K562 (cell line): ENCODE measurements around the gene GLUL. TPM values are rescaled to one million over a fixed set of nuclear protein-coding genes. Genes with fewer than 3 reads are reported as not detected.

Source experiments
- ATAC-seq: fragments of 200-7000 bp; cut with Tn5 transposase; 3 replicates; pipeline ENCODE4 v1.9.1; 2020; ENCODE audit warnings: moderate library complexity
- BruUV-seq: library from RNA; stranded (reverse); fragments of 400-500 nt; replicated peaks from 2 replicates; lab custom pipeline; 2021; lab: Mats Ljungman, UMichigan
- CTCF ChIA-PET: fragments of 300-600 bp; formaldehyde crosslinking; extraction: SDS; loops from one replicate; lab custom pipeline; 2021; ENCODE audit warnings: low intra/inter-chr PET ratio; lab: Yijun Ruan, JAX
- POLR2A ChIA-PET: fragments of 300-600, 350-650 bp; sonication (Branson Sonifier 250); formaldehyde crosslinking; extraction: SDS; loops from one replicate; lab custom pipeline; 2021; ENCODE audit warnings: antibody characterized with exemption, inconsistent platforms; lab: Yijun Ruan, JAX
- DNase-seq, 4 experiments: peaks; one replicate each; pipeline versions ENCODE4 v3.0.0 to v3.0.0-alpha.2; 2011 to 2018; ENCODE audit warnings: low spot score in 3 of 4, mixed read lengths in 3 of 4; ENCODE audit errors: extremely low read depth in 1 of 4
- FAIRE-seq: peaks from 2 replicates; lab custom pipeline; 2011; peaks lifted over from hg19 to GRCh38; lab: Jason Lieb, UNC
- H2AFZ ChIP-seq: 2 replicates; pipeline ENCODE4 v1.6.0; 2011; ENCODE audit warnings: low read depth, low read length, control low read depth, inconsistent platforms
- H3K27ac ChIP-seq: fragments of 200-600 bp; 3 replicates; pipeline ENCODE4 v1.8.0; 2011; ENCODE audit warnings: low read depth, mild to moderate bottlenecking, control low read depth, inconsistent platforms, low read length, moderate library complexity, mixed read lengths; ENCODE audit errors: extremely low read depth
- H3K27me3 ChIP-seq, 2 experiments: fragments of 300-600 bp in 1 of 2; 2 replicates in 1 of 2; 3 replicates in 1 of 2; pipeline versions ENCODE4 v1.6.0 to v1.8.0; 2011; ENCODE audit warnings: inconsistent platforms in 2 of 2, low read length in 2 of 2, mild to moderate bottlenecking in 1 of 2, mixed read lengths in 1 of 2, moderate library complexity in 1 of 2; ENCODE audit not compliant: control insufficient read depth in 2 of 2, insufficient read depth in 2 of 2
- H3K36me3 ChIP-seq: fragments of 300-600 bp; 3 replicates; pipeline ENCODE4 v1.8.0; 2011; ENCODE audit warnings: mild to moderate bottlenecking, low read length, inconsistent platforms; ENCODE audit not compliant: control insufficient read depth, insufficient read depth
- H3K4me1 ChIP-seq, 2 experiments: fragments of 200-600 bp in 1 of 2; replicated peaks in 1 of 2; 2 replicates in 1 of 2; 3 replicates in 1 of 2; pipeline versions ENCODE4 v1.5.1 to v1.8.0; 2011; ENCODE audit warnings: inconsistent platforms in 2 of 2, low read length in 2 of 2, mild to moderate bottlenecking in 1 of 2, mixed read lengths in 1 of 2, moderate library complexity in 1 of 2; ENCODE audit not compliant: control insufficient read depth in 2 of 2, insufficient read depth in 2 of 2
- H3K4me2 ChIP-seq: 2 replicates; pipeline ENCODE4 v1.6.1; 2011; ENCODE audit warnings: low read length, control low read depth, inconsistent platforms, mixed read lengths; ENCODE audit not compliant: insufficient read depth
- H3K4me3 ChIP-seq: fragments of 200-600 bp; sonication (generic), shearing (Covaris generic); 2 replicates; pipeline ENCODE4 v1.5.1; 2016; ENCODE audit warnings: control low read depth, inconsistent platforms
- H3K79me2 ChIP-seq: fragments of 200-600 bp; 3 replicates; pipeline ENCODE4 v1.8.0; 2011; ENCODE audit warnings: low read length, inconsistent platforms; ENCODE audit not compliant: control insufficient read depth, insufficient read depth
- H3K9ac ChIP-seq, 2 experiments: 2 replicates each; pipeline versions ENCODE4 v1.6.0 to v1.6.1; 2011; ENCODE audit warnings: low read depth in 2 of 2, low read length in 2 of 2, control low read depth in 1 of 2, inconsistent platforms in 1 of 2, mild to moderate bottlenecking in 1 of 2, mixed read lengths in 1 of 2; ENCODE audit not compliant: insufficient read depth in 1 of 2
- H3K9me1 ChIP-seq: one replicate; pipeline ENCODE4 v1.6.0; 2011; ENCODE audit warnings: inconsistent platforms, mild to moderate bottlenecking, low read length, moderate library complexity; ENCODE audit not compliant: control insufficient read depth, insufficient read depth
- H3K9me3 ChIP-seq: replicated peaks from 2 replicates; pipeline ENCODE4 v1.5.1; 2011; ENCODE audit warnings: low read depth, low read length, inconsistent platforms; ENCODE audit not compliant: control insufficient read depth, insufficient read depth
- H4K20me1 ChIP-seq: replicated peaks from 2 replicates; pipeline ENCODE4 v1.6.1; 2011; ENCODE audit warnings: low read length, inconsistent platforms, mixed read lengths; ENCODE audit not compliant: control insufficient read depth, insufficient read depth
- ARID3A ChIP-seq: IDR thresholded peaks from 2 replicates; pipeline ENCODE4 v1.6.1; 2012; ENCODE audit warnings: low read depth, low read length, improper control_type of control experiment, borderline replicate concordance
- GATAD2A ChIP-seq: fragments of 450-650 bp; IDR thresholded peaks from 2 replicates; pipeline ENCODE4 v1.6.1; 2017
- GTF2E2 ChIP-seq: fragments of 200-800 bp; sonication (Bioruptor generic); IDR thresholded peaks from 2 replicates; pipeline ENCODE4 v1.6.1; 2016; ENCODE audit warnings: missing genetic modification characterization, missing compliant biosample characterization
- HDAC3 ChIP-seq: fragments of 450-650 bp; IDR thresholded peaks from 2 replicates; pipeline ENCODE4 v1.6.1; 2018; ENCODE audit warnings: borderline replicate concordance, mild to moderate bottlenecking, moderate library complexity; ENCODE audit not compliant: partially characterized antibody
- ILK ChIP-seq: fragments of 450-650 bp; IDR thresholded peaks from 2 replicates; pipeline ENCODE4 v1.6.1; 2016; ENCODE audit warnings: missing genetic modification characterization, low read depth, mild to moderate bottlenecking, missing compliant biosample characterization, moderate library complexity, borderline replicate concordance
- KAT7 ChIP-seq: sonication (generic); formaldehyde crosslinking; IDR thresholded peaks from 2 replicates; pipeline ENCODE4 v1.8.0; 2022; ENCODE audit warnings: missing genetic modification reagents, mild to moderate bottlenecking, borderline replicate concordance
- MAFF ChIP-seq: IDR thresholded peaks from 2 replicates; pipeline ENCODE4 v1.6.1; 2012; ENCODE audit warnings: low read length, improper control_type of control experiment
- MCM7 ChIP-seq, 2 experiments: fragments of 450-650 bp; IDR thresholded peaks; 2 replicates each; pipeline ENCODE4 v1.6.1; 2016 to 2018
- NONO ChIP-seq, 2 experiments: fragments of 200-400 bp in 1 of 2; fragments of 450-650 bp in 1 of 2; formaldehyde crosslinking in 1 of 2; IDR thresholded peaks; 2 replicates each; pipeline ENCODE4 v1.6.1; 2017; ENCODE audit warnings: low read depth in 2 of 2, mild to moderate bottlenecking in 2 of 2, moderate library complexity in 2 of 2, low read length in 1 of 2
- PHF20 ChIP-seq: fragments of 450-650 bp; IDR thresholded peaks from 2 replicates; pipeline ENCODE4 v1.6.1; 2018; ENCODE audit not compliant: partially characterized antibody
- POLR2AphosphoS2 ChIP-seq: IDR thresholded peaks from 2 replicates; pipeline ENCODE4 v1.6.1; 2012; ENCODE audit warnings: low read length, improper control_type of control experiment
- POLR2AphosphoS5 ChIP-seq: IDR thresholded peaks from 2 replicates; pipeline ENCODE4 v1.6.1; 2011; ENCODE audit warnings: mild to moderate bottlenecking, low read depth, low read length, moderate library complexity; ENCODE audit not compliant: control insufficient read depth, insufficient read depth
- POLR2H ChIP-seq: IDR thresholded peaks from 2 replicates; pipeline ENCODE4 v1.6.1; 2016; ENCODE audit warnings: missing genetic modification characterization, low read depth, mild to moderate bottlenecking, control low read depth, missing compliant biosample characterization, moderate library complexity
- RBFOX2 ChIP-seq: fragments of 200-400 bp; formaldehyde crosslinking; IDR thresholded peaks from 2 replicates; pipeline ENCODE4 v1.6.1; 2017; ENCODE audit warnings: low read depth, mild to moderate bottlenecking, low read length, moderate library complexity
- TBL1XR1 ChIP-seq, 2 experiments: IDR thresholded peaks; 2 replicates each; pipeline ENCODE4 v1.6.1; 2012; ENCODE audit warnings: improper control_type of control experiment in 2 of 2, low read length in 2 of 2, mild to moderate bottlenecking in 1 of 2
- XRCC3 ChIP-seq: fragments of 450-650 bp; IDR thresholded peaks from 2 replicates; pipeline ENCODE4 v1.6.1; 2017; ENCODE audit warnings: mild to moderate bottlenecking, moderate library complexity
- ZBED1 ChIP-seq: IDR thresholded peaks from 2 replicates; pipeline ENCODE4 v1.6.1; 2014
- ZNF431 ChIP-seq: sonication (generic); formaldehyde crosslinking; IDR thresholded peaks from 2 replicates; pipeline ENCODE4 v1.8.0; 2022; ENCODE audit warnings: mild to moderate bottlenecking, missing genetic modification reagents
- ZNF740 ChIP-seq, 3 experiments: fragments of 200-800 bp in 1 of 3; sonication (Bioruptor generic) in 1 of 3; sonication (generic) in 1 of 3; formaldehyde crosslinking in 1 of 3; IDR thresholded peaks; 2 replicates each; pipeline versions ENCODE4 v1.6.1 to v1.8.0; 2016 to 2022; ENCODE audit warnings: mild to moderate bottlenecking in 2 of 3, missing compliant biosample characterization in 2 of 3, missing genetic modification characterization in 2 of 3, missing genetic modification reagents in 1 of 3
- WGBS: fragments of 100-300 bp; shearing (Covaris generic); methylation state at CpG from one replicate; pipeline ENCODE4 v1.1.6; 2016; ENCODE audit warnings: low coverage, mixed read lengths; ENCODE audit not compliant: insufficient coverage; ENCODE audit errors: missing lambda C conversion rate; 5-methylcytosine and 5-hydroxymethylcytosine counted together
- in situ Hi-C: fragments of 300-500 bp; cut with MboI; formaldehyde crosslinking; loops from 4 replicates; pipeline ENCODE4 v1.15.0; 2018; ENCODE audit warnings: inconsistent platforms, mixed read lengths
- intact Hi-C: fragments of 100-400 bp; cut with micrococcal nuclease; formaldehyde crosslinking; loops from 2 replicates; pipeline ENCODE4 v1.14.2; 2022
- polyA plus RNA-seq, 8 experiments: library from polyadenylated mRNA; depleted of rRNA in 4 of 8; stranded (reverse) in 5 of 8; unstranded in 3 of 8; fragments of >200 nt; fragmentation: Nextera tagmentation in 2 of 8; fragmentation: Illumina TruSeq in 1 of 8; extraction: Ambion mirVana in 2 of 8; extraction: Trizol in 1 of 8; gene quantifications; 2 replicates each; pipeline versions ENCODE4 v1.2.1 to v1.2.3, GENCODE V29; 2011 to 2014; ENCODE audit warnings: inconsistent platforms in 1 of 8, missing spikeins in 1 of 8
- total RNA-seq, 7 experiments: library from RNA; depleted of rRNA in 6 of 7; stranded (reverse); fragments of >200 nt in 6 of 7; fragmentation: Illumina TruSeq in 2 of 7; extraction: Trizol in 2 of 7; gene quantifications; 2 replicates each; pipeline versions ENCODE4 v1.2.1 to v1.2.3, GENCODE V29; 2011 to 2021; ENCODE audit warnings: low replicate concordance in 1 of 7

The GLUL gene
- total and polyA plus RNA-seq, 9 of the 15 experiments (the other 6 are each of a cell fraction or from before 2014, with no cell fraction given) = 1,088 to 4,222 (median 1,338) TPM

- intact Hi-C loops = no loop called here
- TF ChIP-seq NONO (IDR thresholded peaks at IDR 0.05; ENCODE audit: low read depth in 2 of 2, low read length in 1 of 2) = no peak
- TF ChIP-seq GTF2E2 = no peak
- 0 out of 2 replicates have a peak, but pooled peaks have one; percentile 20 for TF ChIP-seq ZNF740 (CRISPR knock-in tag; IDR thresholded peaks at IDR 0.05)
- TF ChIP-seq ZNF740 (tag; IDR thresholded peaks at IDR 0.05) = no peak
- no peak for TF ChIP-seq ZNF431 (CRISPR knock-in tag)
- TF ChIP-seq ZBED1 = peak; percentile 80; the same call in 1 of the 2 replicates
- TF ChIP-seq MCM7 (IDR thresholded peaks at IDR 0.05) = no peak
- TF ChIP-seq HDAC3 = no peak
- 0 out of 2 replicates have a peak, but pooled peaks have one; percentile 10 for TF ChIP-seq POLR2AphosphoS5
- peak; percentile 39; the same call in 1 of the 2 replicates for TF ChIP-seq POLR2AphosphoS2
- TF ChIP-seq TBL1XR1 (IDR thresholded peaks at IDR 0.05; ENCODE audit: low read length in 2 of 2) = peak in 1 of 2 experiments; percentile 30; a peak in 1 of 4 replicates
- no peak for TF ChIP-seq GATAD2A
- TF ChIP-seq ARID3A = no peak
- 0 out of 2 replicates have a peak, but pooled peaks have one; percentile 39 for TF ChIP-seq RBFOX2
- 0 out of 2 replicates have a peak, but pooled peaks have one; percentile 27 for TF ChIP-seq KAT7 (CRISPR knock-in tag)
- TF ChIP-seq ILK (tag) = no peak
- TF ChIP-seq PHF20 = no peak
- TF ChIP-seq POLR2H (tag) = no peak
- no peak for TF ChIP-seq MAFF
- TF ChIP-seq XRCC3 = no peak
These were observed 5.4 kb downstream of the GLUL start for GRCh38 chr1:182385885-182386853.

More at GRCh38 chr1:182385885-182386853, 5.4 kb downstream of the GLUL start:
- Histone ChIP-seq H3K4me1 (peaks cover 23 to 45% of the 10 kb centered on the region in 2 experiments; a peak in 4 of 5 replicates), H3K4me2 (peak overlapping the region; percentile 54; the same call in 1 of the 2 replicates), H3K27ac (peak overlapping the region; percentile 41; the same call in 2 of the 3 replicates), H3K27me3 (no peaks in the 10 kb centered on the region), H3K79me2 (peaks cover 67% of the 10 kb centered on the region), H2AFZ (no peak overlapping the region), H3K9me1 (peaks cover 27% of the 10 kb centered on the region), H3K9ac (no peak overlapping the region), H4K20me1 (peaks cover 43% of the 10 kb centered on the region), H3K4me3 (no peak overlapping the region), H3K9me3 (no peaks in the 10 kb centered on the region), H3K36me3 (peaks cover 96% of the 10 kb centered on the region)
- FAIRE-seq = no peak
- WGBS = 88% methylated on average over 8 of the region's 8 CpGs
- in situ Hi-C loops = no loop called here
- no peak for ATAC-seq
- DNase-seq = peak in 1 of 4 experiments; percentile 41
- POLR2A ChIA-PET = interaction anchor here (0.6 to 8.0 kb wide), 8 partner anchors 10 to 297 kb away, joined by 3 to 137 read pairs (median 6); no protein-coding TSS in a partner anchor
- BruUV-seq = no TSS peak
- CTCF ChIA-PET = no interaction called here
